ENCODE measurements around the gene PCDHGC4. TPM values are rescaled to one million over a fixed set of nuclear protein-coding genes. Genes with fewer than 3 reads are reported as not detected.

The PCDHGC4 gene
- total RNA-seq, 1 donor from 2014 or later, result 0.69 TPM

GRCh38 chr5:141507387-141508091 lies 22.7 kb downstream of the PCDHGC4 start:
- ATAC-seq (ENCODE audit: low read depth), result no peak
- intact Hi-C loops (cut with micrococcal nuclease), result loop anchor here (1.0 kb wide), 1 partner anchor 15 kb away; no protein-coding TSS in a partner anchor
- peaks cover 64% of the 10 kb centered on the region for H3K4me1 Mint-ChIP-seq
- no peaks in the 10 kb centered on the region for H3K36me3 Mint-ChIP-seq (ENCODE audit: low read depth)
- DNase-seq, result no peak
- TF ChIP-seq CTCF (IDR thresholded peaks at IDR 0.05), result no peak
- H3K27ac Mint-ChIP-seq, result peak overlapping the region; percentile 63
- H3K4me3 Mint-ChIP-seq, result peak overlapping the region; percentile 32
- ChIA-PET POLR2A (interaction anchor here (1.1 to 1.4 kb wide), 2 partner anchors 14 to 17 kb away, joined by 3 read pairs; no protein-coding TSS in a partner anchor), CTCF (interaction anchor here (0.9 kb wide), 1 partner anchor 94 kb away, joined by 4 read pairs; the partner anchor contains the start of gene PCDHGA10)
- H3K27me3 Mint-ChIP-seq, result no peaks in the 10 kb centered on the region
- H3K9me3 Mint-ChIP-seq, result no peaks in the 10 kb centered on the region

- H3K4me1 Mint-ChIP-seq, result peaks cover 73% of the 10 kb centered on the region
- TF ChIP-seq CTCF (IDR thresholded peaks at IDR 0.05), result no peak
- H3K36me3 Mint-ChIP-seq (ENCODE audit: low read depth), result peaks cover 2% of the 10 kb centered on the region
- POLR2A ChIA-PET, result interaction anchor here (0.9 to 1.4 kb wide), 4 partner anchors 15 to 23 kb away, joined by 3 read pairs; no protein-coding TSS in a partner anchor
- DNase-seq, result no peak
- H3K9me3 Mint-ChIP-seq, result no peaks in the 10 kb centered on the region
- peak overlapping the region; percentile 15 for H3K4me3 Mint-ChIP-seq
- intact Hi-C loops (cut with micrococcal nuclease), result no loop called here
- no peak for ATAC-seq (ENCODE audit: low read depth)
- no peaks in the 10 kb centered on the region for H3K27me3 Mint-ChIP-seq
- H3K27ac Mint-ChIP-seq, result no peak overlapping the region
- CTCF ChIA-PET, result interaction anchor here (1.0 kb wide), 1 partner anchor 78 kb away, joined by 4 read pairs; the partner anchor contains the start of gene PCDHGA12
Measured at GRCh38 chr5:141508440-141508797, 23.6 kb downstream of the PCDHGC4 start.

GRCh38 chr5:141508798-141509611 lies 24.2 kb downstream of the PCDHGC4 start:
- peaks cover 4% of the 10 kb centered on the region for H3K36me3 Mint-ChIP-seq (ENCODE audit: low read depth)
- peak overlapping the region; percentile 50 for H3K27ac Mint-ChIP-seq
- H3K27me3 Mint-ChIP-seq, result no peaks in the 10 kb centered on the region
- H3K4me1 Mint-ChIP-seq, result peaks cover 74% of the 10 kb centered on the region
- DNase-seq (no peak), ATAC-seq (ENCODE audit: low read depth) (no peak)
- peak overlapping the region; percentile 66 for H3K4me3 Mint-ChIP-seq
- intact Hi-C loops (cut with micrococcal nuclease), result no loop called here
- no peak for TF ChIP-seq CTCF (IDR thresholded peaks at IDR 0.05)
- ChIA-PET CTCF (interaction anchor here (1.0 to 1.5 kb wide), 2 partner anchors 14 to 79 kb away, joined by 3 to 4 read pairs; partner anchors contain the start of gene PCDHGA12), POLR2A (interaction anchor here (0.7 to 1.0 kb wide), 4 partner anchors 13 to 188 kb away, joined by 3 to 4 read pairs (median 3); partner anchors contain the start of gene TAF7)
- H3K9me3 Mint-ChIP-seq, result no peaks in the 10 kb centered on the region

GRCh38 chr5:141510160-141510559 lies 25.3 kb downstream of the PCDHGC4 start:
- ChIA-PET POLR2A (interaction anchor here (0.7 to 5.3 kb wide), 2 partner anchors 46 to 190 kb away, joined by 6 to 24 read pairs; partner anchors contain the start of gene TAF7), CTCF (interaction anchor here (1.0 to 1.5 kb wide), 3 partner anchors 13 to 89 kb away, joined by 3 to 6 read pairs (median 4); partner anchors contain the start of genes PCDHGA11 and PCDHGA12)
- H3K27ac Mint-ChIP-seq, result peak overlapping the region; percentile 56
- no peak for TF ChIP-seq CTCF (IDR thresholded peaks at IDR 0.05)
- no peaks in the 10 kb centered on the region for H3K27me3 Mint-ChIP-seq
- H3K4me1 Mint-ChIP-seq, result peaks cover 84% of the 10 kb centered on the region
- H3K4me3 Mint-ChIP-seq, result peak overlapping the region; percentile 32
- DNase-seq (no peak), ATAC-seq (ENCODE audit: low read depth) (no peak)
- no peaks in the 10 kb centered on the region for H3K9me3 Mint-ChIP-seq
- intact Hi-C loops (cut with micrococcal nuclease), result loop anchor here (2.0 to 5.0 kb wide), 2 partner anchors 33 to 107 kb away; partner anchors contain the start of gene DIAPH1
- peaks cover 11% of the 10 kb centered on the region for H3K36me3 Mint-ChIP-seq (ENCODE audit: low read depth)
